Testis (tissue), 3 donors: Measurements from ENCODE around the gene MGAT5B. TPM values are rescaled to one million over a fixed set of nuclear protein-coding genes. Genes with fewer than 3 reads are reported as not detected.

Source experiments
- DNase-seq: peaks from one replicate; pipeline ENCODE4 v3.0.0-alpha.2; 2019
- H3K27ac ChIP-seq, 2 donors: fragments of 200-600 bp; sonication (generic); one replicate each; pipeline ENCODE4 v1.5.1; 2019
- H3K27me3 ChIP-seq: fragments of 200-600 bp; sonication (generic); one replicate; pipeline ENCODE4 v1.5.1; 2019
- H3K36me3 ChIP-seq: fragments of 200-600 bp; sonication (generic); one replicate; pipeline ENCODE4 v1.5.1; 2017; ENCODE audit warnings: low read depth; ENCODE audit errors: missing control alignments
- H3K4me1 ChIP-seq: fragments of 200-600 bp; sonication (generic); one replicate; pipeline ENCODE4 v1.5.1; 2019
- H3K4me3 ChIP-seq, 2 donors: fragments of 200-600 bp; sonication (generic); one replicate each; pipeline ENCODE4 v1.5.1; 2017 to 2019
- H3K9me3 ChIP-seq: fragments of 200-600 bp; sonication (generic); one replicate; pipeline ENCODE4 v1.5.1; 2017
- POLR2A ChIP-seq: fragments of 450-650 bp; IDR thresholded peaks from one replicate; pipeline ENCODE4 v1.6.1; 2017; ENCODE audit warnings: antibody characterized with exemption, mild to moderate bottlenecking, moderate library complexity
- WGBS, 2 donors: methylation state at CpG; one replicate each; pipeline ENCODE4 v1.1.5; 2018; 5-methylcytosine and 5-hydroxymethylcytosine counted together
- intact Hi-C: fragments of 100-400 bp; cut with DNase I; formaldehyde crosslinking; loops from one replicate; pipeline ENCODE4 v1.15.1; 2023; ENCODE audit warnings: low total_unique reads
- polyA plus RNA-seq: library from polyadenylated mRNA; stranded (reverse); fragments of 350-450 nt; fragmentation: Illumina TruSeq; extraction: RNeasy Lipid Tissue Mini Kit (QIAGEN cat#74804); gene quantifications from one replicate; pipeline ENCODE4 v1.2.3, GENCODE V29; 2014; ENCODE audit warnings: low read depth, low replicate concordance; ENCODE audit not compliant: insufficient read depth
- total RNA-seq, 2 donors: library from RNA; depleted of rRNA; stranded (reverse); fragments of >200 nt; gene quantifications; one replicate each; pipeline ENCODE4 v1.2.3, GENCODE V29; 2016
- TF ChIP-seq, protein P1 (sequence below), 3 experiments: fragments of 450-650 bp in 2 of 3; fragments of 200-600 bp in 1 of 3; sonication (generic) in 1 of 3; IDR thresholded peaks; one replicate each; pipeline ENCODE4 v1.5.1; 2016 to 2019; ENCODE audit warnings: antibody characterized with exemption in 3 of 3, mild to moderate bottlenecking in 2 of 3, moderate library complexity in 1 of 3

MGAT5B gene
- total and polyA plus RNA-seq, 3 donors from 2014 or later, result 4.6 to 10.9 (median 9.0) TPM

DNA sequence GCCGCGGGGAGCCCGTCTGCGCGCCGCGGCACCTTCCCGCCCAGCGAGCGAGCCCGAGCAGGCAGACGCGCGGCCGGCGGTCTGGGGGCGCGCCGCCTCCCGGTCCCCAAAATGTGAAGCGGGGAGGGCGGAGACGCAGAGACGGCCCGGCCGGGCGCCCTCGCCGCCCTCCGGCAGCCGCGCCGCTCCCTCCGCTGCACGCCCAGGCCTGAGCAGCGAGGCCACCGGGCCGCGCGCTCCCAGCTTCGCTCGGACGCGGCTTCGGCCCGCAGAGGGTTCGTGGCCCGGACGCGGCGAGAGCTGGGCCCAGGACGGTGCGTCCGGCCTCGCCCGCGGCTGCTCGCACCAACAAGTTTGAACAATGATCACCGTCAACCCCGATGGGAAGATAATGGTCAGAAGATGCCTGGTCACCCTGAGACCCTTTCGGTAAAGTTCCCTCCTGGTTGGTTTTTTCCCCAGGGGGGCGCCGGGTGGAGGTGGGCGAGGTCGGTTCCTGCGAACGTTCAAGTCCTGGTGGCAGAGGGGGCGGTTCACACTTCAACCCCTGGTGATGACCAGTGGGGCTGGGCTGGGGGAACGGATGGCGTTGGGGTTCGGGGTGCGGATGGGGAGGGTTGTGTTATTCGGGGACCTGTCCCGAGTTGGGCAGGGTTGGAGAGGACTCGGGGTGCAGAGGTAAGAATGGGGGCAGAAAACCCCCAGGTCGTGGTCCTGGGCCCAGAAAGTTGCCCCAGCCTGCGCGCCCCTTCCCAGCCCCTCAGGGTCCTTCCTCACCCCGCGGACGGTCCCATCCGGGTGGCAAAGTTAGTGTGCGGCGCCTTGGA, 678 bp downstream of the MGAT5B start:
- Histone ChIP-seq H3K4me1 (no peaks in the 10 kb centered on the region), H3K36me3 (no peaks in the 10 kb centered on the region), H3K27me3 (peaks cover 5% of the 10 kb centered on the region), H3K4me3 (peak overlapping the region in 1 of 2 donors; percentile 29), H3K9me3 (no peaks in the 10 kb centered on the region), H3K27ac (no peak overlapping the region)
- TF ChIP-seq, protein P1, sequence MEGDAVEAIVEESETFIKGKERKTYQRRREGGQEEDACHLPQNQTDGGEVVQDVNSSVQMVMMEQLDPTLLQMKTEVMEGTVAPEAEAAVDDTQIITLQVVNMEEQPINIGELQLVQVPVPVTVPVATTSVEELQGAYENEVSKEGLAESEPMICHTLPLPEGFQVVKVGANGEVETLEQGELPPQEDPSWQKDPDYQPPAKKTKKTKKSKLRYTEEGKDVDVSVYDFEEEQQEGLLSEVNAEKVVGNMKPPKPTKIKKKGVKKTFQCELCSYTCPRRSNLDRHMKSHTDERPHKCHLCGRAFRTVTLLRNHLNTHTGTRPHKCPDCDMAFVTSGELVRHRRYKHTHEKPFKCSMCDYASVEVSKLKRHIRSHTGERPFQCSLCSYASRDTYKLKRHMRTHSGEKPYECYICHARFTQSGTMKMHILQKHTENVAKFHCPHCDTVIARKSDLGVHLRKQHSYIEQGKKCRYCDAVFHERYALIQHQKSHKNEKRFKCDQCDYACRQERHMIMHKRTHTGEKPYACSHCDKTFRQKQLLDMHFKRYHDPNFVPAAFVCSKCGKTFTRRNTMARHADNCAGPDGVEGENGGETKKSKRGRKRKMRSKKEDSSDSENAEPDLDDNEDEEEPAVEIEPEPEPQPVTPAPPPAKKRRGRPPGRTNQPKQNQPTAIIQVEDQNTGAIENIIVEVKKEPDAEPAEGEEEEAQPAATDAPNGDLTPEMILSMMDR (IDR thresholded peaks at IDR 0.05), result no peak
- no peak for TF ChIP-seq POLR2A
- intact Hi-C loops, result loop anchor here (5.0 to 10.0 kb wide), 2 partner anchors 183 to 376 kb away; no protein-coding TSS in a partner anchor
- WGBS, 2 donors, result 0 to 2% methylated on average over 3 to 62 of the region's 84 CpGs
- DNase-seq, result no peak

DNA sequence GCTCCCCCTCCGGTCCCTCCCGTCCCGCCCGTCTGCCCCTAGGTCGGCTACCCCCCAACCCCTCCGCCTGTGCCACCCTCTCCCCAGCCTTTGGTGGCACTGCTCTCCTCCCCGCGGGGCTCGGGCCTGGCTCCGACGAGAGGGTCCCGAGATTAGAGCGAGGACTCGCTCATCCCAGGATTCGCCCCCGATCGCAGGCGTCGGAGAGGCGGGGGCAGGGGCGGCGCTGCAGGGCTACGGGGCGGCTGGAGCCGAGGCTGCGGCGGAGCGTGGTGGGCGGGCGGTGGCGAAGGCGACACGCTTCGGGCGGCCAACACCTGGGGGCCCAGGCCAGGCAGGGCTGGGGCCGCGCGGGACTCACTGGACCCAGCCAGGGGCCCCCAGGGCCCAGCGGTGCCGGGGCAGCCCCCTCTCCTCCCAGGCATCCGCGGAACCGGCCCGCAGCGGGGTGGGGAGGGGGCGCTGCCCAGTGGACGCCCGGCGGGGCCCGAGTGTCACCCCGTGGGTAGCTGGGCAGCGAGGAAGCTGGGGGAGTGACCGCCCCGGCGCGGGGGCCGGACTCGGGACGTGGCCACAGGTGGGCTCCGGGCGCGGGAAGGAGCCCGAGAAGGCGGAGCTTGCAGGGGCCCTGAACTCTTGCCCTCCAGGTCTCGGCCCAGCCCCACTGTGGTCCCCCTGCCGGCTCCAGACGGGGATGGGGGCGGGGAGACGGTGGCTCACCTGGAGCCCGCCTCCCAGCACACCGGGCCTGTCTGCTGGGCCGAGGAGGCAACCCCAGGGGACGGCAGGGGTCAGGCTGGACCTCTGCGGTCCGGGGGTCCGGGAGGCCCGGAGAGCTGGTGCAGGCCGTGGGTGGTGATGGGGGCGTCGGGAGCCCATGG, 1.5 kb downstream of the MGAT5B start:
- intact Hi-C loops, result loop anchor here (5.0 to 10.0 kb wide), 2 partner anchors 183 to 375 kb away; no protein-coding TSS in a partner anchor
- Histone ChIP-seq H3K4me3 (no peak overlapping the region), H3K27ac (no peak overlapping the region), H3K36me3 (no peaks in the 10 kb centered on the region), H3K27me3 (peaks cover 5% of the 10 kb centered on the region), H3K9me3 (no peaks in the 10 kb centered on the region), H3K4me1 (no peaks in the 10 kb centered on the region)
- DNase-seq, result no peak
- TF ChIP-seq, protein P1 (IDR thresholded peaks at IDR 0.05), result no peak
- TF ChIP-seq POLR2A, result no peak
- WGBS, 2 donors, result 2 to 20% methylated on average over 1 to 51 of the region's 80 CpGs

DNA sequence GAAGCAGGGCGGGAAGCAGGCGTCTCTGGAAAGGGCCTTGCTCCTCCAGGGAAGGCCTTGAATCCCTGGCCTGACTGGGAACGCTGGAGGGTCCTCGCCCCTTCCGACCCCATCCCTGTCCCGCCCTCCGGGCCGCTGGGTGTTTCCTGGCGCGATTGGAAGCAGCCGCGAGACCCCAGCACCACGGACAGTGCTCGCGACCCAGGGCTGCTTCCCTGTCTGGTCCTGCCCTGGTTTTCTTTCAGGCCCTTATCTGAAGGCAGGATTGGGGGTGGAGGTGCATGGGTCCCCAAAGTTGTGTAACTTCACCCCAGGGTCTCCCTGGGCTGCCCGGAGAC, 2.1 kb downstream of the MGAT5B start:
- Histone ChIP-seq H3K4me3 (no peak overlapping the region), H3K9me3 (no peaks in the 10 kb centered on the region), H3K4me1 (no peaks in the 10 kb centered on the region), H3K36me3 (no peaks in the 10 kb centered on the region), H3K27ac (no peak overlapping the region), H3K27me3 (peaks cover 5% of the 10 kb centered on the region)
- 12 to 17% methylated on average over 12 to 16 of the region's 16 CpGs for WGBS, 2 donors
- no peak for DNase-seq
- TF ChIP-seq POLR2A, result no peak
- TF ChIP-seq, protein P1 (IDR thresholded peaks at IDR 0.05), result no peak
- intact Hi-C loops, result no loop called here

DNA sequence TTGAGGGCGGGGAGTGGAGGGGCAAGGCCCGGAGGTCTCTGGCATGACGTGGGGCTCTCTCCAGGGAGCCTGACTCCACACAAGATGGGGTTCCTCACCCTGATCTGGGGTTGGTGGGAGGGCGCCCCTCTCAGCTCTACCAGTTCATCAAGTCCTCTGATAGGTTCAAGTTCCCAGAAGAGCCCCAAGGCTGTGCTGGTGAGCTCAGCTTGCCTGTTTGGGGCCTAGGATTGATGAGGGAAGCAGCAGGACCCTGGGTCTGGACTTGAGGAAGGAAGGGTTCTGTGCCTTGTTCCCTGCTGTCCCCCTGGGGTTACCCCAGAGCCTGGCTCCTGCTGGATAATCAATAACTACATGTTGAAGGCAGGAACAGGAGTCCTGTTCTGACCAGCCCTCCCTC, 3.5 kb downstream of the MGAT5B start:
- H3K27me3 ChIP-seq, result peaks cover 5% of the 10 kb centered on the region
- 89 to 90% methylated on average over 4 of the region's 4 CpGs for WGBS, 2 donors
- intact Hi-C loops, result no loop called here

More for the DNA sequence above, 3.5 kb downstream of the MGAT5B start:
- TF ChIP-seq POLR2A, result no peak
- TF ChIP-seq, protein P1 (IDR thresholded peaks at IDR 0.05), result no peak
- H3K4me3 ChIP-seq, result no peak overlapping the region
- H3K27ac ChIP-seq, result no peak overlapping the region
- DNase-seq, result no peak
- H3K9me3 ChIP-seq, result no peaks in the 10 kb centered on the region
- no peaks in the 10 kb centered on the region for H3K36me3 ChIP-seq
- H3K4me1 ChIP-seq, result no peaks in the 10 kb centered on the region
